HEK293 (cell line): ENCODE results near the gene R3HDM2.

Experiments
- CTCF ChIA-PET: fragments of 350-600 bp; formaldehyde crosslinking; extraction: SDS; loops from one replicate; lab custom pipeline; 2021; ENCODE audit warnings: antibody characterized with exemption; lab: Yijun Ruan, JAX
- POLR2A ChIA-PET: fragments of 300-600 bp; formaldehyde crosslinking; extraction: SDS; loops from one replicate; lab custom pipeline; 2020; ENCODE audit warnings: antibody characterized with exemption, inconsistent platforms; lab: Yijun Ruan, JAX
- H3K27ac ChIP-seq: fragments of 200-500 bp; sonication (Bioruptor generic); 2 replicates; pipeline ENCODE4 v1.5.1; 2014; ENCODE audit warnings: low read depth, low read length, control low read depth, inconsistent platforms; ENCODE audit errors: extremely low read depth
- H3K36me3 ChIP-seq, 2 experiments: fragments of 200-500 bp in 1 of 2; sonication (Bioruptor generic) in 1 of 2; 1 replicate in 1 of 2; 2 replicates in 1 of 2; pipeline ENCODE4 v1.5.1; 2014 to 2017; ENCODE audit warnings: inconsistent platforms in 2 of 2, low read length in 2 of 2; ENCODE audit not compliant: control insufficient read depth in 2 of 2, insufficient read depth in 1 of 2
- H3K4me1 ChIP-seq: fragments of 200-500 bp; sonication (Bioruptor generic); 2 replicates; pipeline ENCODE4 v1.5.1; 2014; ENCODE audit warnings: mild to moderate bottlenecking, low read length, inconsistent platforms; ENCODE audit not compliant: control insufficient read depth, insufficient read depth
- H3K4me3 ChIP-seq: 2 replicates; pipeline ENCODE4 v1.5.1; 2011; ENCODE audit warnings: low read depth, mild to moderate bottlenecking, control low read depth, low read length, moderate library complexity
- H3K9me3 ChIP-seq: fragments of 200-500 bp; sonication (Bioruptor generic); 2 replicates; pipeline ENCODE4 v1.5.1; 2014; ENCODE audit warnings: low read depth, low read length, inconsistent platforms; ENCODE audit not compliant: control insufficient read depth, insufficient read depth
- KLF1 ChIP-seq: fragments of 450-650 bp; formaldehyde crosslinking; IDR thresholded peaks from 2 replicates; pipeline ENCODE4 v1.5.1; 2016; ENCODE audit warnings: missing biosample characterization, missing genetic modification characterization
- KLF9 ChIP-seq: fragments of 450-650 bp; formaldehyde crosslinking; IDR thresholded peaks from 2 replicates; pipeline ENCODE4 v1.5.1; 2016; ENCODE audit warnings: missing biosample characterization, missing genetic modification characterization, low read depth
- PRDM1 ChIP-seq: fragments of 450-650 bp; formaldehyde crosslinking; IDR thresholded peaks from 2 replicates; pipeline ENCODE4; 2016; ENCODE audit warnings: missing biosample characterization, missing genetic modification characterization
- PRDM2 ChIP-seq: fragments of 450-650 bp; formaldehyde crosslinking; IDR thresholded peaks from 2 replicates; pipeline ENCODE4 v1.5.1; 2016; ENCODE audit warnings: missing biosample characterization, missing genetic modification characterization, borderline replicate concordance
- SCRT1 ChIP-seq: fragments of 450-650 bp; formaldehyde crosslinking; IDR thresholded peaks from 2 replicates; pipeline ENCODE4 v1.5.1; 2016; ENCODE audit warnings: missing biosample characterization, missing genetic modification characterization, borderline replicate concordance
- SCRT2 ChIP-seq: fragments of 450-650 bp; formaldehyde crosslinking; IDR thresholded peaks from 2 replicates; pipeline ENCODE4 v1.5.1; 2016; ENCODE audit warnings: missing biosample characterization, missing genetic modification characterization
- SP7 ChIP-seq: fragments of 450-650 bp; formaldehyde crosslinking; IDR thresholded peaks from 2 replicates; pipeline ENCODE4 v1.5.1; 2016; ENCODE audit warnings: missing biosample characterization, missing genetic modification characterization
- ZBTB49 ChIP-seq: fragments of 450-650 bp; formaldehyde crosslinking; IDR thresholded peaks from 2 replicates; pipeline ENCODE4 v1.5.1; 2016; ENCODE audit warnings: missing biosample characterization, missing genetic modification characterization, low read depth
- ZNF26 ChIP-seq: fragments of 450-650 bp; formaldehyde crosslinking; IDR thresholded peaks from 2 replicates; pipeline ENCODE4 v1.5.1; 2016; ENCODE audit warnings: missing biosample characterization, missing genetic modification characterization
- ZSCAN18 ChIP-seq: fragments of 450-650 bp; formaldehyde crosslinking; IDR thresholded peaks from 2 replicates; pipeline ENCODE4 v1.5.1; 2016; ENCODE audit warnings: missing biosample characterization, missing genetic modification characterization

The R3HDM2 gene

GRCh38 chr12:57455374-57456144 lies 24.7 kb upstream of the R3HDM2 start:
- H3K9me3 ChIP-seq = no peaks in the 10 kb centered on the region
- POLR2A ChIA-PET = interaction anchor here (0.5 to 1.4 kb wide), 11 partner anchors 13 to 226 kb away, joined by 3 to 10 read pairs (median 4); partner anchors contain the start of gene SHMT2
- TF ChIP-seq KLF9 (peak; percentile 36; the same call in 1 of the 2 replicates), PRDM2 (tag by site-specific recombination) (peak; percentile 36; the same call in 1 of the 2 replicates), ZSCAN18 (tag by site-specific recombination) (peak; percentile 22; the same call in 1 of the 2 replicates), PRDM1 (tag by site-specific recombination) (peak; percentile 57; the same call in 1 of the 2 replicates), SCRT2 (tag by site-specific recombination) (peak; percentile 100), ZNF26 (tag by site-specific recombination) (no peak), SCRT1 (tag by site-specific recombination) (peak; percentile 98), SP7 (tag by site-specific recombination) (0 out of 2 replicates have a peak, but pooled peaks have one; percentile 17), KLF1 (tag by site-specific recombination) (peak; percentile 35; the same call in 1 of the 2 replicates), ZBTB49 (tag by site-specific recombination) (no peak)
- no peaks in the 10 kb centered on the region for H3K36me3 ChIP-seq
- CTCF ChIA-PET = interaction anchor here (0.6 to 9.7 kb wide), 35 partner anchors 9 to 304 kb away, joined by 3 to 219 read pairs (median 5); partner anchors contain the start of genes INHBC, NXPH4 and SHMT2
- peaks cover 10% of the 10 kb centered on the region for H3K4me1 ChIP-seq
- H3K27ac ChIP-seq = peak overlapping the region; percentile 49; the same call in 1 of the 2 replicates
- no peak overlapping the region for H3K4me3 ChIP-seq
